ENCODE data around the gene MYO5B. TPM values are rescaled to one million over a fixed set of nuclear protein-coding genes. Genes with fewer than 3 reads are reported as not detected.

MYO5B gene
- total RNA-seq, 2 experiments from 2014 or later = not detected

GRCh38 chr18:50179465-50179864 lies 15.5 kb downstream of the MYO5B start:
- Histone ChIP-seq H3K4me1 (ENCODE audit: insufficient read depth, low read length) (no peaks in the 10 kb centered on the region), H3K27ac (ENCODE audit: low read depth in 1 of 2, low read length in 2 of 2) (no peak overlapping the region), H3K36me3 (ENCODE audit: insufficient read depth, low read length) (no peaks in the 10 kb centered on the region), H3K27me3 (ENCODE audit: control insufficient read depth in 1 of 2, insufficient read depth in 2 of 2, low read length in 2 of 2) (peaks cover 0 to 2% of the 10 kb centered on the region in 2 experiments), H3K4me3 (ENCODE audit: low read length) (no peak overlapping the region), H3K9me3 (ENCODE audit: control insufficient read depth in 1 of 2, insufficient read depth in 1 of 2, low read length in 2 of 2) (no peaks in the 10 kb centered on the region)
- H3K4me3 Mint-ChIP-seq = no peak overlapping the region
- intact Hi-C loops (cut with DNase I, micrococcal nuclease) = no loop called here
- ChIA-PET POLR2A (no interaction called here), CTCF (no interaction called here)
- ATAC-seq (ENCODE audit: poor library complexity) (no peak), DNase-seq (no peak)
- peaks cover 36% of the 10 kb centered on the region for H3K27me3 Mint-ChIP-seq
- no peak for TF ChIP-seq CTCF (IDR thresholded peaks at IDR 0.05)
- no peaks in the 10 kb centered on the region for H3K4me1 Mint-ChIP-seq (ENCODE audit: low read depth)
- H3K27ac Mint-ChIP-seq = no peak overlapping the region
- H3K9me3 Mint-ChIP-seq = no peaks in the 10 kb centered on the region
- H3K36me3 Mint-ChIP-seq (ENCODE audit: low read depth) = no peaks in the 10 kb centered on the region

- DNase-seq = no peak
- no peaks in the 10 kb centered on the region for H3K36me3 Mint-ChIP-seq (ENCODE audit: low read depth)
- no peak for TF ChIP-seq CTCF (IDR thresholded peaks at IDR 0.05)
Measured at GRCh38 chr18:50177294-50177992, 17.5 kb downstream of the MYO5B start.

GRCh38 chr18:50172367-50172766 lies 22.6 kb downstream of the MYO5B start:
- H3K4me3 ChIP-seq (ENCODE audit: low read length) = no peak overlapping the region
- no peaks in the 10 kb centered on the region for H3K9me3 ChIP-seq (ENCODE audit: control insufficient read depth in 1 of 2, insufficient read depth in 1 of 2, low read length in 2 of 2)
- no peak for DNase-seq
- POLR2A ChIA-PET = no interaction called here
- CTCF ChIA-PET = no interaction called here
- H3K4me1 ChIP-seq (ENCODE audit: insufficient read depth, low read length) = no peaks in the 10 kb centered on the region
- Mint-ChIP-seq H3K27ac (no peak overlapping the region), H3K4me3 (no peak overlapping the region), H3K9me3 (no peaks in the 10 kb centered on the region), H3K36me3 (ENCODE audit: low read depth) (no peaks in the 10 kb centered on the region), H3K27me3 (peaks cover 40% of the 10 kb centered on the region), H3K4me1 (ENCODE audit: low read depth) (no peaks in the 10 kb centered on the region)
- no peak overlapping the region for H3K27ac ChIP-seq (ENCODE audit: low read depth in 1 of 2, low read length in 2 of 2)
- no peak for ATAC-seq (ENCODE audit: poor library complexity)
- TF ChIP-seq CTCF (IDR thresholded peaks at IDR 0.05) = no peak
- H3K36me3 ChIP-seq (ENCODE audit: insufficient read depth, low read length) = no peaks in the 10 kb centered on the region
- intact Hi-C loops (cut with DNase I, micrococcal nuclease) = no loop called here
- H3K27me3 ChIP-seq (ENCODE audit: control insufficient read depth in 1 of 2, insufficient read depth in 2 of 2, low read length in 2 of 2) = peaks cover 0 to 2% of the 10 kb centered on the region in 2 experiments

More at GRCh38 chr18:50177294-50177992, 17.5 kb downstream of the MYO5B start:
- Mint-ChIP-seq H3K9me3 (no peaks in the 10 kb centered on the region), H3K27me3 (peaks cover 38% of the 10 kb centered on the region), H3K4me3 (no peak overlapping the region), H3K4me1 (ENCODE audit: low read depth) (no peaks in the 10 kb centered on the region), H3K27ac (no peak overlapping the region)
- H3K36me3 ChIP-seq (ENCODE audit: insufficient read depth, low read length) = no peaks in the 10 kb centered on the region
- H3K9me3 ChIP-seq (ENCODE audit: control insufficient read depth in 1 of 2, insufficient read depth in 1 of 2, low read length in 2 of 2) = no peaks in the 10 kb centered on the region
- H3K4me3 ChIP-seq (ENCODE audit: low read length) = no peak overlapping the region
- intact Hi-C loops (cut with DNase I, micrococcal nuclease) = no loop called here
- H3K27ac ChIP-seq (ENCODE audit: low read depth in 1 of 2, low read length in 2 of 2) = no peak overlapping the region
- ChIA-PET POLR2A (no interaction called here), CTCF (no interaction called here)
- H3K4me1 ChIP-seq (ENCODE audit: insufficient read depth, low read length) = no peaks in the 10 kb centered on the region
- H3K27me3 ChIP-seq (ENCODE audit: control insufficient read depth in 1 of 2, insufficient read depth in 2 of 2, low read length in 2 of 2) = peaks cover 0 to 2% of the 10 kb centered on the region in 2 experiments
- ATAC-seq (ENCODE audit: poor library complexity) = no peak
